ENCODE data around the gene COL15A1.

COL15A1 gene

DNA sequence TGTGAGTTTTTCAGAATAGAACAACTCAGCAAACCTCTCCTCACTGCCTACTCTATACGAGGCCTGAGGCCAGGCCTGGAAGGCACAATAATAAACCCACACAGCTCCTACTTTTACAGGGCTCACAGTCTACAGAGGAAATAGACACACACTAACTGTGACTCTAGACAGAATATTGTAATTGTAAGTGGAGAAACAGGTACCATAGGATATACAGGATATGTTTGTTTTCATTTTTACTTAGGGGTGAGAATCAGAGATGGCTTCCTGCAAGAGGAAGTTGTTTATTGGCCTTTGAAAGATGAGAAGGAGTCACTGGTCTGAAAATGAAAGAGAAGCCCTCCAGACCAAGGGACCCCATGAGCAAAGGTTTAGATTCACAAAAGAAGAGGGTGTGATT, 125.4 kb downstream of the COL15A1 start:
- in situ Hi-C loops (cut with HindIII; ENCODE audit: low sequenced_read_pairs) = no loop called here

GRCh38 chr9:99069546-99069945, 125.8 kb downstream of the COL15A1 start:
- no peak overlapping the region for H3K4me3 ChIP-seq (ENCODE audit: low read depth, low read length)
- TF ChIP-seq, protein P1, sequence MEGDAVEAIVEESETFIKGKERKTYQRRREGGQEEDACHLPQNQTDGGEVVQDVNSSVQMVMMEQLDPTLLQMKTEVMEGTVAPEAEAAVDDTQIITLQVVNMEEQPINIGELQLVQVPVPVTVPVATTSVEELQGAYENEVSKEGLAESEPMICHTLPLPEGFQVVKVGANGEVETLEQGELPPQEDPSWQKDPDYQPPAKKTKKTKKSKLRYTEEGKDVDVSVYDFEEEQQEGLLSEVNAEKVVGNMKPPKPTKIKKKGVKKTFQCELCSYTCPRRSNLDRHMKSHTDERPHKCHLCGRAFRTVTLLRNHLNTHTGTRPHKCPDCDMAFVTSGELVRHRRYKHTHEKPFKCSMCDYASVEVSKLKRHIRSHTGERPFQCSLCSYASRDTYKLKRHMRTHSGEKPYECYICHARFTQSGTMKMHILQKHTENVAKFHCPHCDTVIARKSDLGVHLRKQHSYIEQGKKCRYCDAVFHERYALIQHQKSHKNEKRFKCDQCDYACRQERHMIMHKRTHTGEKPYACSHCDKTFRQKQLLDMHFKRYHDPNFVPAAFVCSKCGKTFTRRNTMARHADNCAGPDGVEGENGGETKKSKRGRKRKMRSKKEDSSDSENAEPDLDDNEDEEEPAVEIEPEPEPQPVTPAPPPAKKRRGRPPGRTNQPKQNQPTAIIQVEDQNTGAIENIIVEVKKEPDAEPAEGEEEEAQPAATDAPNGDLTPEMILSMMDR (IDR thresholded peaks at IDR 0.05; ENCODE audit: low read depth, low read length, missing control alignments) = no peak
- in situ Hi-C loops (cut with HindIII; ENCODE audit: low sequenced_read_pairs) = no loop called here
- no peak for DNase-seq (ENCODE audit: low read depth)

More for the DNA sequence above, 125.4 kb downstream of the COL15A1 start:
- H3K4me3 ChIP-seq (ENCODE audit: low read depth, low read length) = no peak overlapping the region
- TF ChIP-seq, protein P1 (IDR thresholded peaks at IDR 0.05; ENCODE audit: low read depth, low read length, missing control alignments) = no peak
- DNase-seq (ENCODE audit: low read depth) = no peak

DNA sequence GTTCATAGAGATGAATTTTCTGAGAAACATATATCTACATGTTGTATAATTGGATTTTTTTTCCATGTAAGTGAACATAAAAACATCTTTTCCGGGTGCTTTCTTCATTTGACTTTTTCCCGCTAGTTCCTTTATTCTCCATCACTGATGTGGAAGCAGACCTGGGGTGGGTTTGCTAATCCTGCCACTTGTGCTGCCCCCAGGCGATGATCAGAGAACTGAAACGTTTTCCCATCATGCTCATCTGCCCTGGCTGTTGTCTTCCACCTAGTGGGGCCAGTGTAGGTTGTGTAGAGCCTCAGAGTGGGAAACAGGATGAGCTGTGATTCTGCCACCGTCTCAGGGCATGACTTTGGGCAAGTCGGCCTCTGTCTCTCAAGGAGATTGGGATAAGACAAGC, 127.0 kb downstream of the COL15A1 start:
- in situ Hi-C loops (cut with HindIII; ENCODE audit: low sequenced_read_pairs) = no loop called here
- DNase-seq (ENCODE audit: low read depth) = no peak
- TF ChIP-seq, protein P1 (IDR thresholded peaks at IDR 0.05; ENCODE audit: low read depth, low read length, missing control alignments) = no peak
- H3K4me3 ChIP-seq (ENCODE audit: low read depth, low read length) = no peak overlapping the region

- H3K4me3 ChIP-seq (ENCODE audit: low read depth, low read length) = no peak overlapping the region
- in situ Hi-C loops (cut with HindIII; ENCODE audit: low sequenced_read_pairs) = no loop called here
- DNase-seq (ENCODE audit: low read depth) = no peak
- TF ChIP-seq, protein P1 (IDR thresholded peaks at IDR 0.05; ENCODE audit: low read depth, low read length, missing control alignments) = no peak
Measured at GRCh38 chr9:99071313-99072039, 127.8 kb downstream of the COL15A1 start.

GRCh38 chr9:99072040-99072394, 128.3 kb downstream of the COL15A1 start:
- in situ Hi-C loops (cut with HindIII; ENCODE audit: low sequenced_read_pairs) = no loop called here
- DNase-seq (ENCODE audit: low read depth) = no peak
- H3K4me3 ChIP-seq (ENCODE audit: low read depth, low read length) = no peak overlapping the region
- TF ChIP-seq, protein P1 (IDR thresholded peaks at IDR 0.05; ENCODE audit: low read depth, low read length, missing control alignments) = no peak

DNA sequence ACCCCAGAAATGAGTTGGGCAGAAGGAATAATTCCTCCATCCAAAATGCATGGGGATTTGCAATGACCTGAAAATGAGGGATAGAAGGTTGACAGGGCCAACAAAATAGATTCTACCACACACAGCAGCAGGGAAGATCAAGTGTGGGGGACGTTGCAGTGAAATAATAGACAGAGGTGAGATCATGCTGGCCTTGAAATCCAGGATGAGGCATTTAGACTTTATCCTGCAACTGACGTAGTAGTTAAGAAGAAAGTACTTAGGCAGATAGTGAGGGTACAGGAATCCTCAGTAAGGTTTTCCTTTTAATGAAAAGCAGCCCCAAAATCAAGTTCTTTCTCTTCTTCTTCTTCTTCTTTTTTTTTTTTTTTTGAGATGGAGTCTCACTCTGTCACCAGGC, 129.6 kb downstream of the COL15A1 start:
- no peak for DNase-seq (ENCODE audit: low read depth)
- TF ChIP-seq, protein P1 (IDR thresholded peaks at IDR 0.05; ENCODE audit: low read depth, low read length, missing control alignments) = no peak
- in situ Hi-C loops (cut with HindIII; ENCODE audit: low sequenced_read_pairs) = no loop called here
- no peak overlapping the region for H3K4me3 ChIP-seq (ENCODE audit: low read depth, low read length)
